Right cardiac atrium (tissue), 5 donors: ENCODE data around the gene COBL. TPM values are rescaled to one million over a fixed set of nuclear protein-coding genes. Genes with fewer than 3 reads are reported as not detected.
A peak's percentile ranks its signal among the peaks of the same experiment; 100 is the strongest.

Experiments
- ATAC-seq, 2 donors: fragments of 200-7000 bp; cut with Tn5 transposase; one replicate each; pipeline versions ENCODE4 v1.8.0 to v1.9.1; 2020; ENCODE audit warnings: moderate library complexity in 2 of 2, mild to moderate bottlenecking in 1 of 2
- DNase-seq, 3 donors: peaks; one replicate each; pipeline ENCODE4 v3.0.0-alpha.2; 2020
- H3K27ac ChIP-seq: one replicate; pipeline ENCODE4 v1.5.1; 2013; ENCODE audit warnings: mild to moderate bottlenecking, low read length, control low read depth, moderate library complexity
- H3K27me3 ChIP-seq: one replicate; pipeline ENCODE4 v1.6.1; 2013; ENCODE audit not compliant: control insufficient read depth, insufficient read depth
- H3K4me1 ChIP-seq: one replicate; pipeline ENCODE4 v1.6.1; 2013; ENCODE audit warnings: low read length; ENCODE audit not compliant: control insufficient read depth, insufficient read depth
- H3K4me3 ChIP-seq: one replicate; pipeline ENCODE4 v1.5.1; 2013; ENCODE audit warnings: low read length, control low read depth
- H3K9me3 ChIP-seq: one replicate; pipeline ENCODE4 v1.6.1; 2013; ENCODE audit warnings: low read length; ENCODE audit not compliant: control insufficient read depth
- WGBS: extraction: QIAGEN DNeasy Blood & Tissue Kit; methylation state at CpG from one replicate; pipeline ENCODE4 v1.1.7; 2013; 5-methylcytosine and 5-hydroxymethylcytosine counted together
- intact Hi-C, 4 donors: fragments of 100-400 bp; cut with DNase I; formaldehyde crosslinking; loops; one replicate each; pipeline versions ENCODE4 v1.11.0 to v1.14.0; 2022 to 2023
- polyA plus RNA-seq: library from polyadenylated mRNA; stranded (reverse); fragments of 200-250 nt; gene quantifications from one replicate; pipeline ENCODE4 v1.2.3, GENCODE V29; 2013
- total RNA-seq, 4 donors: library from RNA; stranded (reverse); fragmentation: NEBNext Ultra II Directional; extraction: Animal tissue kit (Norgen Biotek cat#: 25700); gene quantifications; one replicate each; pipeline ENCODE4 v1.2.1, GENCODE V29; 2021
- donor health status: healthy with polysubstance abuse.
- donor health status: DM: no; HTN: yes; CAD: no.
- donor health status: DM: no; HTN: no; CAD: no.
- donor health status: DM: no; HTN: yes; CAD: no; lungs with severe emphysema.
- donor health status: DM: yes; HTN: yes; CAD: no.

The COBL gene
- total and polyA plus RNA-seq, 5 donors: 27.0 to 56.5 (median 53.3) TPM

DNA sequence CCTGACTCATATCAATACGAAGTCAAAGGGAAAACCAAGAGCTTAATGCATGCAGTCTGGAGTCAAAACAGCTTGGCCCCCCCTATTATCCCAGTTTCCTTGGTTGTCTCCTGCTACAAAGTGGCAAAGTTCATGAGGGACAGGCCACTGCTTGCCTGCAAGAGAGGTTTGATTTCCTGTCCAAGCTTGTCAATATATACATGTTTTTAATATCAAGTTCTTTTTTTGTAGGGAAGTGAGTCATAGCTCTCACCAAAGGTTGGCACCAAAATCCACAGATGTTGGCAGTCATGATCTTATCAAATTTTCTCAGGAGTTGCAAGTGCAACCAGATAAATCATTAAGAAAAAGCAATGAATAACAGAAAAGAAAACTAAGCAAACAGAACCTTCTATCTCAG lies 176.8 kb downstream of the COBL start:
- H3K27me3 ChIP-seq: no peaks in the 10 kb centered on the region
- no peaks in the 10 kb centered on the region for H3K9me3 ChIP-seq
- peak overlapping the region; percentile 90 for H3K27ac ChIP-seq
- ATAC-seq (no peak), DNase-seq (no peak)
- WGBS: 63% methylated on average over 1 of the region's 1 CpG
- intact Hi-C loops: loop anchor here (5.0 to 10.0 kb wide), 7 partner anchors 57 to 935 kb away; partner anchors contain the start of gene GRB10 (in 2 of the 4)
- peaks cover 2% of the 10 kb centered on the region for H3K4me1 ChIP-seq
- no peak overlapping the region for H3K4me3 ChIP-seq

DNA sequence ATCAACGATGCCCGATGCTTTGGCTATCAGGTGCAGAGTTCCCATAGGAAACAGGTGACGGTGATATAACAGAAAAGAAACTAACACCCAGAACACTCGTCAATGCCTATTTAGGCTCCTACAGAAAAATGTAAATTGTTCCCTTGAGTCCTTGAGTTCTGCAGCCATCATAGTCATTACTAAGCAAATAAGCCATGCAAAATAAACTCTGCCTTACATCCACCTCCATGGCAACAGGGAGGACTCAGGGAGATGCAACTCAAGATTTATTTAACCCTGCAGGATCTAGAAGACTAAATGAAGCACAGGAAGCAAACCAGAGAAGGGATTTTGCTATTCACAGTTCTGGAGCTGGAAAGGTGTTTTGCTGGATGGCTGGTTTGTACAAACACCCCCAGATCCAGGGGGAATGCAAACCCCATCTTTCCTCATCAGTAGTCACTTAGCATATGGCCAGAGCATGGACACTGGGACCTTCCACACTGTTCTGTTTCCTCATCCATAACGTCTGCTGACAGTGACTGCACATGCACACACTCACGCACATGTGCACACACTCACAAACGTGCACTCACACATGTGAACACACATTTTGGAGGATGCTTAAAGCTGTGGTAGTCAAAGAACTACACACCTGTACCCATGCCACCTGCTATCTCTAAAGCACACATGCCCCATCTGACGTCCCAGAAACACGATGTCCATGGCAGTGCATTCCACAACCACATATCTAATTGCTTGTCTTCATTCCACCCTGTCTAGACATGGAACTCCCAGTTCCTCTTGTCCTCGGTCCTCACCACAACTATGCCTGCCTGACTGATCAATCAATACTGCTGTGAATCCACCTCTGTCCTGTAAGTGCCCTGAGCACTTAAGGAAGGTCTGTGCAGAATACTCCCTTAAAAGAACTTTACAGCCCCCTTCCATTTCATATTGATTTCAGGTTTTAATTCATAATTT lies 178.2 kb downstream of the COBL start:
- ATAC-seq (no peak), DNase-seq (no peak)
- Histone ChIP-seq H3K27ac (peak overlapping the region; percentile 20), H3K4me1 (peaks cover 2% of the 10 kb centered on the region), H3K4me3 (no peak overlapping the region), H3K9me3 (no peaks in the 10 kb centered on the region), H3K27me3 (no peaks in the 10 kb centered on the region)
- 86% methylated on average over 10 of the region's 10 CpGs for WGBS
- intact Hi-C loops: no loop called here

DNA sequence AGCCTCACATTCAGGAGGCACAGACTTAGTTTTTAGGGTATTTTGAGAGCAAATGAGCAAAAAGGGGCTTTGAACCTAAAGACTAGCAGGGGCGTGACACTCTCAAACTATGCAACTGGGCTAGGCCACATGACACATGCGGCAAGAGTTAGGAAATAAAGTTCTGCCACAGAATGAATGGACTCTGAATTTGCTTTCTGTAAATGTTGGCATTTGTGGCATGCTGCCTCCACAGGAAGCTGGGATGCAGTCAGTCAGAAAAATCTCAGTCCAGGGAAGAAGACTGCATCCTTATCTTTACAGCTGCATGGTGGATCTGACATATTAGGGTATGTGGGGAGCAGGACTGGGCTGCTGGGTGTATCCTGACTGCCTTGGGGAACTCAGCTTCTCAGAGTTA lies 181.0 kb downstream of the COBL start:
- WGBS: 63% methylated on average over 2 of the region's 2 CpGs
- Histone ChIP-seq H3K4me3 (no peak overlapping the region), H3K4me1 (peaks cover 2% of the 10 kb centered on the region), H3K27ac (no peak overlapping the region), H3K9me3 (no peaks in the 10 kb centered on the region), H3K27me3 (no peaks in the 10 kb centered on the region)
- DNase-seq (no peak), ATAC-seq (no peak)
- intact Hi-C loops: no loop called here

DNA sequence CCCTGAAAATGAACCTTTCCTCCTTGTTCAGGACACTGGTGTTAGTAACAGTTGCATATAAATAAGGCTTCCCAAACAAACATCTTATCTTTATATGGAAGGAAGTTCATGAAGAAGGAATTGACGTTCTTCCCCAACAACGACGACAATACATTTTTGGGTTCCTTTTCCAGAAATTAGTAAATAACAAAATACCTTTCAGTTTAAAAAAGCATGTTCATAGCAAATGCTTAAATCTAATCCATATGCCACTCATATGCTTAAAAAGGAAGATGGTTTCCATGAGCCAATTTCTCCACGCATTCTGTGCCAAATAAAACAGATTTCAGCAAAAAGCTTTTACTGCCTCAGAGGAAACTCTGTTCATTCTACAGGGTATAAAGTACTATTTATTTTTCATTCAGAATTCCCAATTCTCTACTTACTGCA lies 182.6 kb downstream of the COBL start:
- H3K27me3 ChIP-seq: no peaks in the 10 kb centered on the region
- H3K9me3 ChIP-seq: no peaks in the 10 kb centered on the region
- ATAC-seq: peak; percentile 45 to 77
- H3K27ac ChIP-seq: no peak overlapping the region
- WGBS: 28% methylated on average over 4 of the region's 4 CpGs
- H3K4me1 ChIP-seq: peaks cover 5% of the 10 kb centered on the region
- no peak for DNase-seq
- no peak overlapping the region for H3K4me3 ChIP-seq
- intact Hi-C loops: no loop called here

DNA sequence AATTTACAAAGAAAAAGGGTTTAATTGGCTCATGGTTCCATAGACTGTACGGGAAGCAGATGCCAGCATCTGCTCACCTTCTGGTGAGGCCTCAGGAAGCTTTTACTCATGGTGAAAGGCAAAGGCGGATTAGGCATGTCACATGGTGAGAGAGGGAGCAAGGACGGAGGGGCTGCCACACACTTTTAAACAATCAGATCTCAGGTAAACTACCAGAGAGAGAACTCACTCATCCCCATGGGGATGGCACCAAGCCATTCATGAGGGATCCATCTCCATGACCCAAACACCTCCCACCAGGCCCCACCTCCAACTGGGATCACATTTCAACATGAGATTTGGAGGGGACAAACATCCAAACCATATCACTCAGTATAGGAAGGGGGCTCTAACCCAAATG lies 183.9 kb downstream of the COBL start:
- Histone ChIP-seq H3K27me3 (no peaks in the 10 kb centered on the region), H3K4me1 (peaks cover 3% of the 10 kb centered on the region), H3K4me3 (no peak overlapping the region), H3K27ac (no peak overlapping the region), H3K9me3 (no peaks in the 10 kb centered on the region)
- DNase-seq (no peak), ATAC-seq (no peak)
- WGBS: 80% methylated on average over 3 of the region's 3 CpGs
- intact Hi-C loops: no loop called here

DNA sequence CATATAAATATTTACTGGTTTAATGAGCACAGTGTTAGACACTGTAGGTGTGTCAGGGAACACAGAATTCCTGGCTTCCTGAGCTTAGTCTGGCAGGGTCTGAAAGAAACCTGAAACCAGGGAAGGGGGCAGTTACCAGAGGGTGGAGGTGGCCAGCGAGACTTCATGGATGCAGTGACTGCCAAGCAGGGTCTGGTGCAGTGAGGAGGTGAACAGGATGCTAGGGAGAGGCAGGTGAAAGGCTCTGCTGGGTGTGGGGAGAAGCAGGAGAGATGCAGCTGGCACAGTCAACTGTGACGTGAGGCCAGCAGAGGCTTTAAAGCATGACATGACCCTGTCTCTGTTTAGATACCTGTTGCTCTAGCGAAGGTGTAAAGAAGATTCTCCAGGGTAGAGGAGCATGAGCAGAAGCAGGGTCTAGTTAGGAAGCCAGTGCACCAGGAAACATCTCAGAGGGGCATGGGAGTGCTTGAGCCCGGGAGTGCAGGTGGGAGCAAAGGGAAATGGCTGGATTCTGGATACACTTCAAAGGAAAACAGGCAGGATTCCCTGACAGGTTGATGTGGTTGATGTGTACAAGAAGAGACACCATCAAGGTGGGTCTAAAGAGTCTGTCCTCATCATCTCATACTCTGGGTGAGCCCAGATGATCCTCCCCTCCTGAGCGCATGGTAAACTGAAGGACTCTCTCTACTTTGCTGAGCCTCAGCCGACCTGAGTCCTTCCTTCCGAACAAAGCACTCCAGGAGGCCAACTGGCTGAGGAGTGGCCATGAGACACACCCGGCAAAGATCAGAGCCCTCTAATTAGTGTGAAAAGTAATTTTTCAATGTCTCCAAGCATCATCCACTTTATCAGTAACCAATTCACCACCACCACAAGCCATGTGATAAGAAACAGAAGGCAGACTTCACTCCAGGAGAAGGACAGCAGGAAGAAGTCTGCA lies 186.8 kb downstream of the COBL start:
- H3K4me1 ChIP-seq: peaks cover 4% of the 10 kb centered on the region
- intact Hi-C loops: loop anchor here in 1 of 4 donors (5.0 to 10.0 kb wide), 2 partner anchors 47 to 335 kb away; no protein-coding TSS in a partner anchor
- H3K4me3 ChIP-seq: no peak overlapping the region
- ATAC-seq: no peak
- H3K27ac ChIP-seq: no peak overlapping the region
- no peaks in the 10 kb centered on the region for H3K27me3 ChIP-seq
- H3K9me3 ChIP-seq: no peaks in the 10 kb centered on the region
- 82% methylated on average over 8 of the region's 8 CpGs for WGBS
- DNase-seq: no peak

DNA sequence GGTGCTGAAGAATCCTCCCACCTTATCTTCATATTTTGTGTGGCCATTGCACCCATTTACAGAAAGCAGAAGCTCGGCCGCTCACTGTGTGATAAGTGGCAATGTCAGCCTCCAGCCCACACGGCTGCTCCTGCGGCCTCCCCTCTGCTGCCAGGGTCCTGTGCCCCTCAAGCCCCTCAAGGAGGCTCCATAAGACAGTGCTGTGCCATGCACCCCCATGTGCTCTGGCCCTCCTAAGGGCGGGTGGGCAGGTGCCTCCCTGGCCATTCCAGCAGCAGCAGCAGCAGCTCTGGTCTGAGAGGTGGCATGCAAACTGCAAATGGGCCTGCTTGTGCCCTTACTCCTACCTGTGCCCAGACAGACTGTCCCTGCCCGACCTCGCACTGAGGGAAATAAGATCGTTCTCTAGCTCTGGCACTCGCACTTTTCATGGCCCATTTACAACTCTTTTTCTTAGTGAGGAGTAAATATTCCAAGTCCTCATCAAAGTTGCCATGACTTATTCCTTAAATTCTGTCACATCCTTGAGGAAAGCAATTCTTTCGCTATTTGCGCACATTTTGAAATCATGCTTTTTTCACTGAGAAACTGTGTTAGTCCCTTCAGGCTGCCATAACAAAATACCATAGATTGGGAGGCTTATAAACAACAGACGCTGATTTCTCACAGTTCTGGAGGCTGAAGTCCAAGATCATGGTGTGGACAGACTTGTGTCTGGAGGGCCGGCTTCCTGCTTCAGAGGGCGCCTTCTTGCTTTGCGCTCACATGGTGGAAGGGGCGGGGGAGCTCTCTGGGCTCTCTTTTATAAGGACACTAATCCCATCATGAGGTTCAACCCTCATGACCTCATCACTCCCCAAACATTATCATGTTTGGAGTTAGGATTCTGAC lies 187.8 kb downstream of the COBL start:
- intact Hi-C loops: loop anchor here in 1 of 4 donors (5.0 to 10.0 kb wide), 2 partner anchors 46 to 334 kb away; no protein-coding TSS in a partner anchor
- WGBS: 94% methylated on average over 16 of the region's 16 CpGs

DNA sequence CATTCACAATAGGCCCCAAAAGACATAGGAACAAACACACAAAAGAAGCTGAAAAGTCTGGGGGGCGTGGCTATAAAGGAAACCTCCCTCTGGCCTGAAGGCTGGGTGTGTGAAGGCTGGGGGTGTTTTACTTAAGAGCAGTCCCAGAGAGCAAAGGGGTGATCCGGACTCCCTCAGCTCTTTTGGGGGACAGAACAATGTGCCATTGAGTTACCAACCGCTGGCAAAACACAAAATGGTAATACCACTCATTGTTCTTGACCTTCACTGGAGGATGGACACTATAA lies 189.0 kb downstream of the COBL start:
- 51% methylated on average over 3 of the region's 3 CpGs for WGBS
- Histone ChIP-seq H3K27ac (peak overlapping the region; percentile 25), H3K9me3 (no peaks in the 10 kb centered on the region), H3K4me1 (peaks cover 4% of the 10 kb centered on the region), H3K4me3 (no peak overlapping the region), H3K27me3 (no peaks in the 10 kb centered on the region)
- no peak for DNase-seq
- intact Hi-C loops: loop anchor here in 1 of 4 donors (5.0 to 10.0 kb wide), 2 partner anchors 45 to 333 kb away; no protein-coding TSS in a partner anchor
- ATAC-seq: no peak

More for the DNA sequence above, 187.8 kb downstream of the COBL start:
- H3K27ac ChIP-seq: no peak overlapping the region
- no peak for ATAC-seq
- H3K9me3 ChIP-seq: no peaks in the 10 kb centered on the region
- H3K27me3 ChIP-seq: no peaks in the 10 kb centered on the region
- DNase-seq: peak in 1 of 3 donors; percentile 37
- peaks cover 4% of the 10 kb centered on the region for H3K4me1 ChIP-seq
- no peak overlapping the region for H3K4me3 ChIP-seq

DNA sequence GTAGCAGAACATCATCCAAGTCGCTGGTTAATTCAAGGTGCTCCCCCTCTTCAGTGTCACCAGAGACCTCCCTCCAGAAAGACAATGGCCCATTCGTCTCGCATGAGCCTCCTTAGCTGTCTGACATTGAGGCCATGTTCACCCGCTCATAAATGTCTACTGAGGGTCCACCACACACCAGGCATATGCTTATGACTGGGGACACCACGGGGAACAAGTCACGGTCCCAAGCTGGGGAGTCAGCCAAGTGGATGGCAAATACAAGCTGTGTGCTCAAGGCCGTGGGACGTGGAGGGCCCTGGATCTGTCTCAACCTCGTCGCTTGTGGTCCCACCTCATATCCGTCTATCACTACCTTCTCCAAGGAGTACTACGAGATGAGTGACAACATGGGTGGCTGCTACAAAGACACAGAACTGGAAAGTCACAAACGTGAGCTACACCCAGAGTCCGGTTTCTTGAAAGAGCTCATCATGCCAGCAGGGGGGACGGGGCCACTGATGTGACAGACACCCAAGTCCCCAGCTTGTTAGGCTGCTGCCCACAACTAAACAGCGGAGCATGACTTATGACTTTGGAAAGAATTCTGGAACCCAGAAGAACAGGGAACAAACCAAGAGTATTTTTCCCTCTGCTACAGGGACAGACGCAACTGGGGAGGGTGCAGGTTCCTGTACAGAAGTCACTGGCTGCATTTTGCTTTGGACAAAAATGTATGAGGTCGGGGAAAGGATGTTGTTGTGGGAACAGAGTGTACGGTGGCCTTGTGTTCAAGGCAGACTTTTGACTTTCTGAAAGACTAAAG lies 189.6 kb downstream of the COBL start:
- intact Hi-C loops: loop anchor here in 1 of 4 donors (5.0 to 10.0 kb wide), 2 partner anchors 45 to 332 kb away; no protein-coding TSS in a partner anchor
- no peaks in the 10 kb centered on the region for H3K9me3 ChIP-seq
- H3K27me3 ChIP-seq: no peaks in the 10 kb centered on the region
- peaks cover 4% of the 10 kb centered on the region for H3K4me1 ChIP-seq
- no peak for DNase-seq
- no peak for ATAC-seq
- no peak overlapping the region for H3K4me3 ChIP-seq
- H3K27ac ChIP-seq: peak overlapping the region; percentile 0
- 89% methylated on average over 19 of the region's 19 CpGs for WGBS
